T1000 (cell line): ENCODE measurements around the gene PLXNA4.

Source experiments
- DNase-seq: peaks from one replicate; lab custom pipeline; 2025; ENCODE audit warnings: mixed read lengths; lab: John Stamatoyannopoulos, UW

The PLXNA4 gene

GRCh38 chr7:132588596-132588995 is 12.3 kb upstream of the PLXNA4 start:
- no peak for DNase-seq

- no peak for DNase-seq
These were observed 8.7 kb upstream of the PLXNA4 start for GRCh38 chr7:132584796-132585494.

- DNase-seq: no peak
These were observed 5.2 kb upstream of the PLXNA4 start for GRCh38 chr7:132581431-132581830.

GRCh38 chr7:132580717-132581285 is 4.5 kb upstream of the PLXNA4 start:
- DNase-seq: no peak

- no peak for DNase-seq
These were observed 4.0 kb upstream of the PLXNA4 start for GRCh38 chr7:132580277-132580676.

- no peak for DNase-seq
These were observed 3.1 kb upstream of the PLXNA4 start for GRCh38 chr7:132579260-132579899.

GRCh38 chr7:132578826-132579225 is 2.6 kb upstream of the PLXNA4 start:
- DNase-seq: no peak

- no peak for DNase-seq
These were observed 1.7 kb upstream of the PLXNA4 start for GRCh38 chr7:132578050-132578370.

- DNase-seq: no peak
These were observed 1.2 kb upstream of the PLXNA4 start for GRCh38 chr7:132577206-132578049.

- DNase-seq: no peak
These were observed 433 bp upstream of the PLXNA4 start for GRCh38 chr7:132576721-132577085.

- no peak for DNase-seq
These were observed 770 bp downstream of the PLXNA4 start for GRCh38 chr7:132575419-132575981.

- no peak for DNase-seq
These were observed 2.0 kb downstream of the PLXNA4 start for GRCh38 chr7:132574223-132574622.

GRCh38 chr7:132573251-132573955 is 2.9 kb downstream of the PLXNA4 start:
- DNase-seq: no peak

GRCh38 chr7:132572526-132572925 is 3.7 kb downstream of the PLXNA4 start:
- no peak for DNase-seq

GRCh38 chr7:132571970-132572369 is 4.3 kb downstream of the PLXNA4 start:
- no peak for DNase-seq

- DNase-seq: no peak
These were observed 6.2 kb downstream of the PLXNA4 start for GRCh38 chr7:132569884-132570614.

- no peak for DNase-seq
These were observed 7.3 kb downstream of the PLXNA4 start for GRCh38 chr7:132568962-132569361.

GRCh38 chr7:132565885-132566284 is 10.4 kb downstream of the PLXNA4 start:
- no peak for DNase-seq

- no peak for DNase-seq
These were observed 10.8 kb downstream of the PLXNA4 start for GRCh38 chr7:132565441-132565840.

GRCh38 chr7:132564849-132565248 is 11.4 kb downstream of the PLXNA4 start:
- no peak for DNase-seq

- DNase-seq: no peak
These were observed 12.2 kb downstream of the PLXNA4 start for GRCh38 chr7:132564090-132564489.
